Loucy (cell line): ENCODE results near the gene UBE3C.

Experiments
- H2AFZ ChIP-seq: fragments of 200-600 bp; sonication (generic); 2 replicates; pipeline ENCODE4 v1.6.0; 2016; ENCODE audit warnings: antibody characterized with exemption, mild to moderate bottlenecking, low read length, moderate library complexity
- H3F3A ChIP-seq: fragments of 200-600 bp; 2 replicates; pipeline ENCODE4 v1.6.0; 2016; ENCODE audit warnings: antibody characterized with exemption, low read depth, mild to moderate bottlenecking
- H3K27me3 ChIP-seq: fragments of 200-600 bp; sonication (generic); 2 replicates; pipeline ENCODE4 v1.6.1; 2014; ENCODE audit warnings: low read length, mild to moderate bottlenecking; ENCODE audit not compliant: insufficient read depth, poor library complexity, severe bottlenecking
- H3K36me3 ChIP-seq: fragments of 200-600 bp; sonication (generic); 2 replicates; pipeline ENCODE4 v1.6.1; 2016; ENCODE audit warnings: low read length; ENCODE audit not compliant: insufficient read depth
- H3K4me1 ChIP-seq: fragments of 200-600 bp; sonication (generic); 2 replicates; pipeline ENCODE4 v1.5.1; 2014; ENCODE audit warnings: low read length, mild to moderate bottlenecking; ENCODE audit not compliant: insufficient read depth, poor library complexity, severe bottlenecking
- H3K4me2 ChIP-seq: fragments of 200-600 bp; sonication (generic); 2 replicates; pipeline ENCODE4 v1.6.0; 2014; ENCODE audit warnings: antibody characterized with exemption, low read length, low read depth, mild to moderate bottlenecking; ENCODE audit not compliant: poor library complexity, severe bottlenecking
- H3K4me3 ChIP-seq: fragments of 200-600 bp; sonication (generic); 2 replicates; pipeline ENCODE4 v1.5.1; 2014; ENCODE audit warnings: low read length, mild to moderate bottlenecking, mixed read lengths; ENCODE audit not compliant: poor library complexity, severe bottlenecking
- H3K79me2 ChIP-seq: fragments of 200-600 bp; sonication (generic); 2 replicates; pipeline ENCODE4 v1.6.1; 2014; ENCODE audit warnings: low read length; ENCODE audit not compliant: insufficient read depth
- H3K9ac ChIP-seq: fragments of 200-600 bp; sonication (generic); 2 replicates; pipeline ENCODE4 v1.6.0; 2014; ENCODE audit warnings: mild to moderate bottlenecking, low read depth, low read length, moderate library complexity; ENCODE audit not compliant: poor library complexity, severe bottlenecking
- H3K9me2 ChIP-seq: fragments of 200-600 bp; sonication (generic); replicated peaks from 2 replicates; pipeline ENCODE4 v1.6.1; 2016; ENCODE audit warnings: low read depth, low read length, mixed read lengths
- H3K9me3 ChIP-seq: fragments of 200-600 bp; sonication (generic); 2 replicates; pipeline ENCODE4 v1.6.1; 2014; ENCODE audit warnings: mild to moderate bottlenecking, antibody characterized with exemption, low read length, low read depth; ENCODE audit not compliant: insufficient read depth
- H4K20me1 ChIP-seq: fragments of 200-600 bp; sonication (generic); 2 replicates; pipeline ENCODE4 v1.6.0; 2014; ENCODE audit warnings: antibody characterized with exemption, low read length, mild to moderate bottlenecking; ENCODE audit not compliant: insufficient read depth, poor library complexity, severe bottlenecking
- EZH2phosphoT487 ChIP-seq: fragments of 200-600 bp; IDR thresholded peaks from 2 replicates; pipeline ENCODE4 v1.6.1; 2018; ENCODE audit warnings: antibody characterized with exemption, mild to moderate bottlenecking, moderate library complexity, borderline replicate concordance
- TF ChIP-seq, protein P1 (sequence below): fragments of 200-600 bp; sonication (generic); conservative IDR thresholded peaks from 2 replicates; pipeline ENCODE4 v1.5.1; 2014; ENCODE audit warnings: mild to moderate bottlenecking, antibody characterized with exemption, low read length

The UBE3C gene

GRCh38 chr7:157228864-157229422, 90.2 kb downstream of the UBE3C start:
- Histone ChIP-seq H3K4me1 (no peaks in the 10 kb centered on the region), H3K4me3 (no peak overlapping the region), H3K79me2 (no peaks in the 10 kb centered on the region), H2AFZ (no peak overlapping the region), H3K9ac (no peak overlapping the region), H3K9me2 (no peaks in the 10 kb centered on the region), H3F3A (no peaks in the 10 kb centered on the region), H3K36me3 (peaks cover 62% of the 10 kb centered on the region; the same call in 1 of the 2 replicates), H4K20me1 (peaks cover 3% of the 10 kb centered on the region), H3K9me3 (no peaks in the 10 kb centered on the region), H3K27me3 (no peaks in the 10 kb centered on the region), H3K4me2 (no peak overlapping the region)
- no peak for TF ChIP-seq EZH2phosphoT487
- TF ChIP-seq, protein P1, sequence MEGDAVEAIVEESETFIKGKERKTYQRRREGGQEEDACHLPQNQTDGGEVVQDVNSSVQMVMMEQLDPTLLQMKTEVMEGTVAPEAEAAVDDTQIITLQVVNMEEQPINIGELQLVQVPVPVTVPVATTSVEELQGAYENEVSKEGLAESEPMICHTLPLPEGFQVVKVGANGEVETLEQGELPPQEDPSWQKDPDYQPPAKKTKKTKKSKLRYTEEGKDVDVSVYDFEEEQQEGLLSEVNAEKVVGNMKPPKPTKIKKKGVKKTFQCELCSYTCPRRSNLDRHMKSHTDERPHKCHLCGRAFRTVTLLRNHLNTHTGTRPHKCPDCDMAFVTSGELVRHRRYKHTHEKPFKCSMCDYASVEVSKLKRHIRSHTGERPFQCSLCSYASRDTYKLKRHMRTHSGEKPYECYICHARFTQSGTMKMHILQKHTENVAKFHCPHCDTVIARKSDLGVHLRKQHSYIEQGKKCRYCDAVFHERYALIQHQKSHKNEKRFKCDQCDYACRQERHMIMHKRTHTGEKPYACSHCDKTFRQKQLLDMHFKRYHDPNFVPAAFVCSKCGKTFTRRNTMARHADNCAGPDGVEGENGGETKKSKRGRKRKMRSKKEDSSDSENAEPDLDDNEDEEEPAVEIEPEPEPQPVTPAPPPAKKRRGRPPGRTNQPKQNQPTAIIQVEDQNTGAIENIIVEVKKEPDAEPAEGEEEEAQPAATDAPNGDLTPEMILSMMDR: peak; percentile 70

DNA sequence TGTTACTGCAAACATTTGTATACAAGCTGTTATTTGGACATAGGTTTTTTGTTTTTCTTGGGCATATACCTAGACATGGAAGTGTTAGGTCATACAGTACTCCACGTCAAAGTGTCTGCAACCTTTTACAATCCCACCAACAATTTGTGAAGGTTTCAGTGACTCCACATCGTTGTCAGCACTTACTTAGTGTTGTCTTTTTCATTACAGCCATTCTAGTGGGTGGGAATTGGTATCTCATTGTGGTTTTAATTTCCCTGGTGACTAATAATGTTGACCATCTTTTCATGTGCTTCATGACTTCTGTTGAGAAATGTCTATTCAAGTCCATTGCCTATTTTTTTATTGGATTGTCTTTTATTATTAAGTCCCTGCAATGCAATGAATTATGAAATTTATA, 95.0 kb downstream of the UBE3C start:
- Histone ChIP-seq H3K36me3 (peaks cover 58% of the 10 kb centered on the region; the same call in 1 of the 2 replicates), H3K9me3 (no peaks in the 10 kb centered on the region), H3F3A (no peaks in the 10 kb centered on the region), H3K4me1 (no peaks in the 10 kb centered on the region), H3K9me2 (no peaks in the 10 kb centered on the region), H2AFZ (no peak overlapping the region), H3K9ac (no peak overlapping the region), H3K4me2 (no peak overlapping the region), H4K20me1 (no peaks in the 10 kb centered on the region), H3K27me3 (no peaks in the 10 kb centered on the region), H3K79me2 (no peaks in the 10 kb centered on the region), H3K4me3 (no peak overlapping the region)
- TF ChIP-seq EZH2phosphoT487: no peak
- TF ChIP-seq, protein P1: no peak

- H3K9me3 ChIP-seq: no peaks in the 10 kb centered on the region
- H3K27me3 ChIP-seq: no peaks in the 10 kb centered on the region
- H3K9ac ChIP-seq: no peak overlapping the region
- H3K36me3 ChIP-seq: peaks cover 58% of the 10 kb centered on the region; the same call in 1 of the 2 replicates
- no peaks in the 10 kb centered on the region for H4K20me1 ChIP-seq
- no peak overlapping the region for H3K4me3 ChIP-seq
- TF ChIP-seq, protein P1: no peak
- TF ChIP-seq EZH2phosphoT487: no peak
- no peaks in the 10 kb centered on the region for H3K9me2 ChIP-seq
- H3K4me2 ChIP-seq: no peak overlapping the region
- H3F3A ChIP-seq: no peaks in the 10 kb centered on the region
- H3K4me1 ChIP-seq: no peaks in the 10 kb centered on the region
- H3K79me2 ChIP-seq: no peaks in the 10 kb centered on the region
- no peak overlapping the region for H2AFZ ChIP-seq
Observed at GRCh38 chr7:157234271-157234670, 95.5 kb downstream of the UBE3C start.
